Measurements from ENCODE around the gene QPRT. TPM values are rescaled to one million over a fixed set of nuclear protein-coding genes. Genes with fewer than 3 reads are reported as not detected.
"Not testable (repeated sequence)": the region's sequence is repeated elsewhere in the genome, so short reads cannot be mapped to it uniquely, and the experiment has no call there.

QPRT gene
- total RNA-seq, 1 donor from 2014 or later, result 49.6 TPM

DNA sequence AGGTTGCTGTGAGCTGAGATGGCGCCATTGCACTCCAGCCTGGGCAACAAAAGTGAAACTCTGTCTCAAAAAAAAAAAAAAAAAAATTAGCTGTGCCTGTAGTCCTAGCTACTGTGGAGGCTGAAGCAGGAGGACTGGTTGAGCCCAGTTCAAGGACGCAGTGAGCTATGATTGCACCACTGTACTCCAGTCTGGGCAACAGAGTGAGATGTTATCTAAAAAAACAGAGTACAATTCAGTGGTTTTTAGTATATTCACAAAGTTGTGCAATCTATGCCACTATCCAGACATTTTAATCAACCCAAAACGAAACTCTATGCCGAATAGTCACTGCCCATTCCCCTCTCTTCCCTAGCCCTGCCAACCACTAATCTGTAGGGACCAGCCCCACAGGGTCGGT, 41.7 kb downstream of the QPRT start:
- H2AFZ ChIP-seq (replicated peaks), result no peak overlapping the region
- H3K36me3 ChIP-seq, result no peaks in the 10 kb centered on the region
- no peak overlapping the region for H3K27ac Mint-ChIP-seq
- peak overlapping the region; percentile 53 for H3K27ac ChIP-seq
- H3F3A ChIP-seq (ENCODE audit: low read depth), result peaks cover 11% of the 10 kb centered on the region
- H3K9ac ChIP-seq, result no peak overlapping the region
- H3K4me2 ChIP-seq, result no peak overlapping the region
- H3K36me3 Mint-ChIP-seq, result no peaks in the 10 kb centered on the region
- peaks cover under 1% of the 10 kb centered on the region for H3K27me3 Mint-ChIP-seq (ENCODE audit: insufficient read depth, low read depth)
- peaks cover 6% of the 10 kb centered on the region for H3K4me1 Mint-ChIP-seq
- peaks cover 51% of the 10 kb centered on the region for H3K79me2 ChIP-seq (ENCODE audit: low read depth)
- TF ChIP-seq EZH2phosphoT487 (IDR thresholded peaks at IDR 0.05) (no peak), EZH2 (IDR thresholded peaks at IDR 0.05) (no peak)
- TF ChIP-seq, protein P1, sequence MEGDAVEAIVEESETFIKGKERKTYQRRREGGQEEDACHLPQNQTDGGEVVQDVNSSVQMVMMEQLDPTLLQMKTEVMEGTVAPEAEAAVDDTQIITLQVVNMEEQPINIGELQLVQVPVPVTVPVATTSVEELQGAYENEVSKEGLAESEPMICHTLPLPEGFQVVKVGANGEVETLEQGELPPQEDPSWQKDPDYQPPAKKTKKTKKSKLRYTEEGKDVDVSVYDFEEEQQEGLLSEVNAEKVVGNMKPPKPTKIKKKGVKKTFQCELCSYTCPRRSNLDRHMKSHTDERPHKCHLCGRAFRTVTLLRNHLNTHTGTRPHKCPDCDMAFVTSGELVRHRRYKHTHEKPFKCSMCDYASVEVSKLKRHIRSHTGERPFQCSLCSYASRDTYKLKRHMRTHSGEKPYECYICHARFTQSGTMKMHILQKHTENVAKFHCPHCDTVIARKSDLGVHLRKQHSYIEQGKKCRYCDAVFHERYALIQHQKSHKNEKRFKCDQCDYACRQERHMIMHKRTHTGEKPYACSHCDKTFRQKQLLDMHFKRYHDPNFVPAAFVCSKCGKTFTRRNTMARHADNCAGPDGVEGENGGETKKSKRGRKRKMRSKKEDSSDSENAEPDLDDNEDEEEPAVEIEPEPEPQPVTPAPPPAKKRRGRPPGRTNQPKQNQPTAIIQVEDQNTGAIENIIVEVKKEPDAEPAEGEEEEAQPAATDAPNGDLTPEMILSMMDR (IDR thresholded peaks at IDR 0.05), result no peak
- no peaks in the 10 kb centered on the region for H3K4me1 ChIP-seq
- H4K20me1 ChIP-seq (ENCODE audit: low read depth), result no peaks in the 10 kb centered on the region
- H3K9me3 Mint-ChIP-seq, result no peaks in the 10 kb centered on the region
- H3K27me3 ChIP-seq, result no peaks in the 10 kb centered on the region
- H3K4me3 ChIP-seq, result no peak overlapping the region
- no peak for DNase-seq (ENCODE audit: low spot score)
- no peaks in the 10 kb centered on the region for H3K9me3 ChIP-seq (ENCODE audit: low read depth)
- no peak overlapping the region for H3K4me3 Mint-ChIP-seq

DNA sequence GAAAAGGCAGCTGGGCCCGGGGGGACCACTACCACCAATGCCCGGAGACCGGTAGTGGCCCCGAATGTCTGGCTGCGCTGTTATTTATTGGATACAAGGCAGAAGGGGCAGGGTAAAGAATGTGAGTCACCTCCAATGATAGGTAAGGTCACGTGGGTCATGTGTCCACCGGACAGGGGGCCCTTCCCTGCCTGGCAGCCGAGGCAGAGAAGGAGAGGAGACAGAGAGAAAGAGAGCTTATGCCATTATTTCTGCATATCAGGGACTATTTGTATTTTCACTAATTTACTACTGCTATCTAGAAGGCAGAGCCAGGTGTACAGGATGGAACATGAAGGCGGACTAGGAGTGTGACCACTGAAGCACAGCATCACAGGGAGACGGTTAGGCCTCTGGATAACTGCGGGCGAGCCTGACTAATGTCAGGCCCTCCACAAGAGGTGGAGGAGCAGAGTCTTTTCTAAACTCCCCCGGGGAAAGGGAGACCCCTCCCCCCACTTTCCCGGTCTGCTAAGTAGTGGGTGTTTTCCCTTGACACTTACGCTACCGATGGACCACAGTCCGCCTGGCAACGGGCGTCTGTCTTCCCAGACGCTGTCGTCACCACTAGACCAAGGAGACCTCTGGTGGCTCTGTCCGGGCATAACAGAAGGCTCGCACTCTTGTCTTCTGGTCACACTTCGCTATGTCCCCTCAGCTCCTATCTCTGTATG, 42.3 kb downstream of the QPRT start:
- not testable (repeated sequence) for H3K4me3 ChIP-seq; H3K9ac ChIP-seq; H4K20me1 ChIP-seq (ENCODE audit: low read depth); H3K4me2 ChIP-seq; H3K27me3 Mint-ChIP-seq (ENCODE audit: insufficient read depth, low read depth); H3K9me3 ChIP-seq (ENCODE audit: low read depth); H3K27ac Mint-ChIP-seq; H2AFZ ChIP-seq (replicated peaks); H3K36me3 ChIP-seq; H3K27ac ChIP-seq; H3K27me3 ChIP-seq; H3K4me3 Mint-ChIP-seq; H3K36me3 Mint-ChIP-seq; H3K4me1 Mint-ChIP-seq; H3K4me1 ChIP-seq; H3K9me3 Mint-ChIP-seq
- peaks cover 11% of the 10 kb centered on the region for H3F3A ChIP-seq (ENCODE audit: low read depth)
- TF ChIP-seq, protein P1 (IDR thresholded peaks at IDR 0.05), result peak; percentile 57
- DNase-seq (ENCODE audit: low spot score), result peak; percentile 78
- H3K79me2 ChIP-seq (ENCODE audit: low read depth), result peaks cover 51% of the 10 kb centered on the region

DNA sequence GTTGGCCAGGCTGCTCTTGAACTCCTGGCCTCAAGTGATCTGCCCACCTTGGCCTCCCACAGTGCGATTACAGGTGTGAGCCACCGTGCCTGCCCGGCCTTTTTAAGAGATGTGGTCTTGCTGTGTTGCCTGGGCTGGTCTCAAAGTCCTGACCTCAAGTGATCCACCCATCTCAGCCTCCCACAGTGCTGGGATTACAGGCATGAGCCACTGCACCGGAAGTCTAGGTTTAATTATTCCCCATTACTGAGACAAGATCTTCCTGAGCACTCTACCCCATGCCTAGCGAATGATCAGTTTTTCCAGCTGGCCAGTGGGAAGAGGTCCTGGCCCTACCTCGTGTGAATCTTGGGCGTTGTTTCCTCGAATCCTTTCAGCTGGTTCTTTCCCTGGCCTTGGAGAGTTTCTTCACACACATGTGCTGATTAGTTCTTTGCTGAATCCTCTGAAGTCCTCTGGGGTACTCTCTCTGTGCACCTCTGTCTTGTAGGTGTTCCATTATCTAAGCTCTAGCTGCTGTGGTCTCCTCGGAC, 47.9 kb downstream of the QPRT start:
- H3K4me3 Mint-ChIP-seq, result no peak overlapping the region
- no peak overlapping the region for H3K4me2 ChIP-seq
- H4K20me1 ChIP-seq (ENCODE audit: low read depth), result no peaks in the 10 kb centered on the region
- peaks cover 38% of the 10 kb centered on the region for H3K79me2 ChIP-seq (ENCODE audit: low read depth)
- no peaks in the 10 kb centered on the region for H3K36me3 Mint-ChIP-seq
- H3K27ac Mint-ChIP-seq, result peak overlapping the region; percentile 58
- H3K27ac ChIP-seq, result no peak overlapping the region
- no peaks in the 10 kb centered on the region for H3K27me3 ChIP-seq
- H3K9me3 Mint-ChIP-seq, result no peaks in the 10 kb centered on the region
- no peaks in the 10 kb centered on the region for H3K36me3 ChIP-seq
- H3K4me1 ChIP-seq, result no peaks in the 10 kb centered on the region
- peaks cover 11% of the 10 kb centered on the region for H3F3A ChIP-seq (ENCODE audit: low read depth)
- H3K9ac ChIP-seq, result no peak overlapping the region
- peaks cover 4% of the 10 kb centered on the region for H3K4me1 Mint-ChIP-seq
- no peak for TF ChIP-seq EZH2phosphoT487 (IDR thresholded peaks at IDR 0.05)
- TF ChIP-seq, protein P1 (IDR thresholded peaks at IDR 0.05), result no peak
- TF ChIP-seq EZH2 (IDR thresholded peaks at IDR 0.05), result no peak
- H3K9me3 ChIP-seq (ENCODE audit: low read depth), result no peaks in the 10 kb centered on the region
- no peak overlapping the region for H3K4me3 ChIP-seq
- no peak for DNase-seq (ENCODE audit: low spot score)
- peaks cover 12% of the 10 kb centered on the region for H3K27me3 Mint-ChIP-seq (ENCODE audit: insufficient read depth, low read depth)
- H2AFZ ChIP-seq (replicated peaks), result peak overlapping the region; percentile 28
